Hippocampal formation (tissue), 2 donors: Measurements from ENCODE around the gene PDE11A.

ENCODE experiments used
- DNase-seq, 2 donors: peaks; one replicate each; lab custom pipeline; 2025; lab: John Stamatoyannopoulos, UW

Gene PDE11A

GRCh38 chr2:177694348-177694747 lies 378.2 kb downstream of the PDE11A start:
- no peak for DNase-seq

GRCh38 chr2:177693658-177694339 lies 378.8 kb downstream of the PDE11A start:
- DNase-seq: no peak

- DNase-seq: no peak
Measured at GRCh38 chr2:177692783-177693269, 379.8 kb downstream of the PDE11A start.

GRCh38 chr2:177692042-177692782 lies 380.4 kb downstream of the PDE11A start:
- no peak for DNase-seq

- no peak for DNase-seq
Measured at GRCh38 chr2:177691177-177691576, 381.4 kb downstream of the PDE11A start.

GRCh38 chr2:177689623-177690022 lies 383.0 kb downstream of the PDE11A start:
- DNase-seq: no peak

- no peak for DNase-seq
Measured at GRCh38 chr2:177688844-177689243, 383.7 kb downstream of the PDE11A start.

- no peak for DNase-seq
Measured at GRCh38 chr2:177683661-177684069, 388.9 kb downstream of the PDE11A start.

GRCh38 chr2:177682836-177683660 lies 389.5 kb downstream of the PDE11A start:
- DNase-seq: no peak

- DNase-seq: no peak
Measured at GRCh38 chr2:177682006-177682405, 390.6 kb downstream of the PDE11A start.

GRCh38 chr2:177680866-177681712 lies 391.5 kb downstream of the PDE11A start:
- DNase-seq: no peak

GRCh38 chr2:177679611-177680605 lies 392.7 kb downstream of the PDE11A start:
- DNase-seq: no peak

GRCh38 chr2:177678939-177679338 lies 393.6 kb downstream of the PDE11A start:
- no peak for DNase-seq

- DNase-seq: no peak
Measured at GRCh38 chr2:177676636-177677035, 395.9 kb downstream of the PDE11A start.

GRCh38 chr2:177675825-177676224 lies 396.8 kb downstream of the PDE11A start:
- DNase-seq: no peak

- peak; percentile 27 to 55 for DNase-seq
Measured at GRCh38 chr2:177675350-177675821, 397.2 kb downstream of the PDE11A start.

- no peak for DNase-seq
Measured at GRCh38 chr2:177673602-177674595, 398.7 kb downstream of the PDE11A start.

GRCh38 chr2:177671662-177672061 lies 400.9 kb downstream of the PDE11A start:
- no peak for DNase-seq
